ENCODE measurements around the gene SYNGR4. TPM values are rescaled to one million over a fixed set of nuclear protein-coding genes. Genes with fewer than 3 reads are reported as not detected.
A peak's percentile ranks its signal among the peaks of the same experiment; 100 is the strongest.
"Not testable (repeated sequence)": the region's sequence is repeated elsewhere in the genome, so short reads cannot be mapped to it uniquely, and the experiment has no call there.

The SYNGR4 gene
- total RNA-seq, 1 donor from 2014 or later: not detected

DNA sequence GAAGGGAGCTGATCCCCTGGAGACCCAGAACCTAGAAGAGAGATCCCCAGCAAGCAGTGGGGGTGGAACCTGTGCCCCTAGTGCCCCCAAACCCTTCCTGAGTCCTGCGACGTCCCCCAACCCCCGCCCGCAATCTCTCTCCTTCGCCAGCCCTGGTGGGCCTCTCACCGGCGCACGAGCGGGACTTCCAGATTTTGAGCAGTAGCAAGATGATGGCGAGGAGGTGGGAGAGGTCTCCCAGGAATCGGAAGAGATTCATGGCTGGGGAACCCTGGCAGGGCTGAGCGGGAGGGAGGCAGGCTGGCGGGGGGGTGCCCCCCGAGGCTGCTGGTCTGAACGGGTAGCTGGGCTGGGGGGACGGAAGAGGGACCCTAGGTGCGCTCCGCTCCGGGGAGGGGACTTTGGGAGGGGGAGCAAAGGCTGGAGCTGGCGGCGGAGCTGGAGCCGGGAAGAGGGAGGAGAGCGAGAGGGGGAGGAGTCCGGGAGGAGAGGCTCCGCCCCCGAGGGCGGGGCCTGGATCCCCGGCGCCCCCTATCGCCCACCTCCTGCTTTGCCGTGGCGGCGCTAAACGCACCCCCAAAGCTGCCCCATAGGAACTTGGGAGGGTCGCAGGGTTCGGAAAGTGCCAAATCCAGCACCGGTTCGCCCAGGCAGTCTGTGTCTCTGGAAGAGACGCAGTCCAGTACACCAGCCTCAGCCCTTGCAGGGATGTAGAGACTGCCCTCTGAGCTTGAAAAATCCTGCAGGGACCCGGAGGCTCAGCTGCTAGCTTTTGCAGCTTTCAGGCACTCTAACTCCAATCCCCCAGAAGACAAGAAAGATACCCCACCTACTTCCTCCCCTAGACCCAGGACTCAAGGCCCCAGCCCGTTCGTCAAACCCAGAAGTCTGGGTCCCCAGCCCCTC is 27.2 kb downstream of the SYNGR4 start, which contains the start of gene KDELR1:
KDELR1 (minus strand) TSS at position 452 of the 906 bp plus-strand sequence; CDS start at position 259, 193 bp downstream.
- H3K4me3 ChIP-seq: peak within 1 kb of the TSS; percentile 96
- no peaks in the 10 kb centered on the region for H3K9me3 ChIP-seq (ENCODE audit: low read depth)
- peak within 1 kb of the TSS; percentile 42 for H3K27ac ChIP-seq
- peaks cover 18% of the 10 kb centered on the region for H3K4me1 ChIP-seq
- Mint-ChIP-seq H3K27me3 (ENCODE audit: insufficient read depth, low read depth) (peaks cover 17% of the 10 kb centered on the region), H3K36me3 (peaks cover 6% of the 10 kb centered on the region), H3K4me3 (peak within 1 kb of the TSS; percentile 92), H3K4me1 (peaks cover 28% of the 10 kb centered on the region), H3K27ac (peak within 1 kb of the TSS; percentile 94), H3K9me3 (no peaks in the 10 kb centered on the region)
- H3F3A ChIP-seq (ENCODE audit: low read depth): peaks cover 12% of the 10 kb centered on the region
- peak within 1 kb of the TSS; percentile 93 for H3K9ac ChIP-seq
- H3K27me3 ChIP-seq: peaks cover 43% of the 10 kb centered on the region
- H4K20me1 ChIP-seq (ENCODE audit: low read depth): peaks cover 9% of the 10 kb centered on the region
- DNase-seq (ENCODE audit: low spot score): peak; percentile 84
- peak within 1 kb of the TSS; percentile 89 for H3K4me2 ChIP-seq
- peak within 1 kb of the TSS; percentile 71 for H2AFZ ChIP-seq (replicated peaks)
- H3K36me3 ChIP-seq: no peaks in the 10 kb centered on the region
- TF ChIP-seq CTCF (IDR thresholded peaks at IDR 0.05): peak; percentile 80
- TF ChIP-seq EZH2phosphoT487 (IDR thresholded peaks at IDR 0.05): no peak
- peaks cover 23% of the 10 kb centered on the region for H3K79me2 ChIP-seq (ENCODE audit: low read depth)

- H3F3A ChIP-seq (ENCODE audit: low read depth): peaks cover 12% of the 10 kb centered on the region
- peaks cover 49% of the 10 kb centered on the region for H3K27me3 ChIP-seq
- H3K36me3 ChIP-seq; H3K36me3 Mint-ChIP-seq; H3K4me3 ChIP-seq; H3K4me2 ChIP-seq; H3K9ac ChIP-seq; H2AFZ ChIP-seq (replicated peaks); H4K20me1 ChIP-seq (ENCODE audit: low read depth); DNase-seq (ENCODE audit: low spot score); H3K9me3 ChIP-seq (ENCODE audit: low read depth); H3K27ac Mint-ChIP-seq; H3K27ac ChIP-seq; H3K9me3 Mint-ChIP-seq: not testable (repeated sequence)
- peaks cover 24% of the 10 kb centered on the region for H3K4me1 ChIP-seq
- peaks cover 23% of the 10 kb centered on the region for H3K79me2 ChIP-seq (ENCODE audit: low read depth)
- H3K4me1 Mint-ChIP-seq: peaks cover 33% of the 10 kb centered on the region
- peak overlapping the region; percentile 92 for H3K4me3 Mint-ChIP-seq
- H3K27me3 Mint-ChIP-seq (ENCODE audit: insufficient read depth, low read depth): peaks cover 21% of the 10 kb centered on the region
These were observed 27.8 kb downstream of the SYNGR4 start for GRCh38 chr19:48392006-48392344.

GRCh38 chr19:48392860-48393558 is 28.8 kb downstream of the SYNGR4 start:
- Histone ChIP-seq H3K9ac (no peak overlapping the region), H4K20me1 (ENCODE audit: low read depth) (peaks cover 5% of the 10 kb centered on the region), H3K9me3 (ENCODE audit: low read depth) (no peaks in the 10 kb centered on the region), H3K4me3 (peak overlapping the region; percentile 53), H3K36me3 (no peaks in the 10 kb centered on the region), H3K27me3 (peaks cover 59% of the 10 kb centered on the region), H3K4me1 (peaks cover 28% of the 10 kb centered on the region), H3K79me2 (ENCODE audit: low read depth) (peaks cover 23% of the 10 kb centered on the region), H2AFZ (replicated peaks) (no peak overlapping the region), H3K4me2 (peak overlapping the region; percentile 86), H3F3A (ENCODE audit: low read depth) (peaks cover 17% of the 10 kb centered on the region), H3K27ac (no peak overlapping the region)
- Mint-ChIP-seq H3K27me3 (ENCODE audit: insufficient read depth, low read depth) (peaks cover 30% of the 10 kb centered on the region), H3K4me3 (peak overlapping the region; percentile 84), H3K36me3 (peaks cover 3% of the 10 kb centered on the region), H3K4me1 (peaks cover 44% of the 10 kb centered on the region), H3K27ac (peak overlapping the region; percentile 91), H3K9me3 (no peaks in the 10 kb centered on the region)
- no peak for DNase-seq (ENCODE audit: low spot score)
- TF ChIP-seq CTCF (IDR thresholded peaks at IDR 0.05) (no peak), EZH2 (IDR thresholded peaks at IDR 0.05) (no peak), EZH2phosphoT487 (IDR thresholded peaks at IDR 0.05) (no peak)

Measured in neural progenitor cell (in vitro differentiated cells).